ENCODE data around the gene NOXA1. TPM values are rescaled to one million over a fixed set of nuclear protein-coding genes. Genes with fewer than 3 reads are reported as not detected.

Gene NOXA1
- total and polyA plus RNA-seq, 2 of the 8 experiments (the other 6 are each of a cell fraction or from before 2014, with no cell fraction given): 0.34 to 0.91 TPM

- TF ChIP-seq CHD7 (IDR thresholded peaks at IDR 0.05; ENCODE audit: insufficient replicate concordance, low read length) (no peak), CEBPB (IDR thresholded peaks at IDR 0.05; ENCODE audit: low read depth, low read length) (no peak), E2F6 (IDR thresholded peaks at IDR 0.05) (no peak), BCL11A (IDR thresholded peaks at IDR 0.05; ENCODE audit: low read depth in 2 of 2, low read length in 2 of 2) (no peak), RBBP5 (IDR thresholded peaks at IDR 0.05; ENCODE audit: borderline replicate concordance, low read depth, low read length) (no peak), MAX (IDR thresholded peaks at IDR 0.05) (no peak), POLR2A (IDR thresholded peaks at IDR 0.05; ENCODE audit: control extremely low read depth in 1 of 2, low read depth in 2 of 2, low read length in 2 of 2) (no peak), SIN3A (conservative IDR thresholded peaks at IDR 0.05 in 1 of 2, IDR thresholded peaks at IDR 0.05 in 1 of 2; ENCODE audit: low read depth in 1 of 2, low read length in 2 of 2) (no peak), KDM1A (IDR thresholded peaks at IDR 0.05; ENCODE audit: borderline replicate concordance, low read length) (no peak), CHD2 (IDR thresholded peaks at IDR 0.05; ENCODE audit: low read length) (no peak), NRF1 (IDR thresholded peaks at IDR 0.05; ENCODE audit: low read depth, low read length) (no peak), SP1 (IDR thresholded peaks at IDR 0.05; ENCODE audit: low read depth, low read length) (no peak)
Observed at GRCh38 chr9:137396227-137396626, 27.0 kb upstream of the NOXA1 start (continued).
